VCaP (cell line): ENCODE measurements around the gene ANO6.

Source experiments
- H3K27ac ChIP-seq: fragments of 450-650 bp; 2 replicates; pipeline ENCODE4 v1.5.1; 2017
- TF ChIP-seq, protein P1 (sequence below): fragments of 450-650 bp; conservative IDR thresholded peaks from 2 replicates; pipeline ENCODE4 v1.5.1; 2017; ENCODE audit warnings: mild to moderate bottlenecking, moderate library complexity

ANO6 gene

GRCh38 chr12:45398552-45398951 is 182.7 kb downstream of the ANO6 start:
- TF ChIP-seq, protein P1, sequence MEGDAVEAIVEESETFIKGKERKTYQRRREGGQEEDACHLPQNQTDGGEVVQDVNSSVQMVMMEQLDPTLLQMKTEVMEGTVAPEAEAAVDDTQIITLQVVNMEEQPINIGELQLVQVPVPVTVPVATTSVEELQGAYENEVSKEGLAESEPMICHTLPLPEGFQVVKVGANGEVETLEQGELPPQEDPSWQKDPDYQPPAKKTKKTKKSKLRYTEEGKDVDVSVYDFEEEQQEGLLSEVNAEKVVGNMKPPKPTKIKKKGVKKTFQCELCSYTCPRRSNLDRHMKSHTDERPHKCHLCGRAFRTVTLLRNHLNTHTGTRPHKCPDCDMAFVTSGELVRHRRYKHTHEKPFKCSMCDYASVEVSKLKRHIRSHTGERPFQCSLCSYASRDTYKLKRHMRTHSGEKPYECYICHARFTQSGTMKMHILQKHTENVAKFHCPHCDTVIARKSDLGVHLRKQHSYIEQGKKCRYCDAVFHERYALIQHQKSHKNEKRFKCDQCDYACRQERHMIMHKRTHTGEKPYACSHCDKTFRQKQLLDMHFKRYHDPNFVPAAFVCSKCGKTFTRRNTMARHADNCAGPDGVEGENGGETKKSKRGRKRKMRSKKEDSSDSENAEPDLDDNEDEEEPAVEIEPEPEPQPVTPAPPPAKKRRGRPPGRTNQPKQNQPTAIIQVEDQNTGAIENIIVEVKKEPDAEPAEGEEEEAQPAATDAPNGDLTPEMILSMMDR, result no peak
- no peak overlapping the region for H3K27ac ChIP-seq

- peak overlapping the region; percentile 65 for H3K27ac ChIP-seq
- TF ChIP-seq, protein P1, result no peak
Observed at GRCh38 chr12:45400991-45401390, 185.1 kb downstream of the ANO6 start.

DNA sequence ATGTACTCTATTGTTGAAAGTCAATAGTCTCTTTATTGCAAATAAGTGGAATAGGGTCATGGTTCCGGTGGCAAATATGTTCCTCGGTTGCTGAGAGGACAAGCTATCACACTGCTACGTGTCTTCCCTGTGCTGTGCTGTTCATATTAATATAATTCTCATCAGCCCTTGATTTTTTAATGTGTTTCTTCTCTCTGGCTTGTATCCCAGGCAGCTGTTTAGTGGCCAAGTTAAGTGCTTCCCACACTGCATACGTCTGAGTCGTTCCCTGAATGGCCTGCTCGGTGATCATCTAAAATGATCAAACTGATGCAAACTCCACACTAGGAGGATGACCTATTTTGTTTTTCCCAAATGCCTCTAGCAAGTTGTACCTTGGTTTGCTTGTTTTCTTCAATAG is 186.4 kb downstream of the ANO6 start:
- peak overlapping the region; percentile 65 for H3K27ac ChIP-seq

GRCh38 chr12:45406988-45407850 is 191.3 kb downstream of the ANO6 start:
- no peak overlapping the region for H3K27ac ChIP-seq
- TF ChIP-seq, protein P1, result no peak

More for the DNA sequence above, 186.4 kb downstream of the ANO6 start:
- TF ChIP-seq, protein P1, result no peak

GRCh38 chr12:45407981-45408728 is 192.3 kb downstream of the ANO6 start:
- peak overlapping the region; percentile 38; the same call in 1 of the 2 replicates for H3K27ac ChIP-seq
- TF ChIP-seq, protein P1, result no peak

DNA sequence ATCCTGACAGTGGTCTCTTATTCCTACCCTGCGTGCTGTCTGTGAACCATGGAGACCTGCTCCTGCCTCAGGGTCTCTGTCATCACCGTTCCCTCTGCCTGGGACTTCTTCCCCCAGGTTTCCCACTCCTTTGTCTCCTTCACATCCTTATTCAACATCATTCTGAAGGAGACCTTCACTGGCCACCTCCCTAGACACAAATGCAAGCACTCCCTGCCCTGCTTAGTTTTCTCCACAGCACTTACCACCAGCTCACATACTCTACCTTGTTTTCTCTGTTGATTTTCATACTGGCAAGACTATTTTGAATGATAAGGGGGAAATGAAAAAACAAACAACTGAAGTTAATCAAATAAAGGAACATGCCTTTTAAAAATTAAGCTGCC is 192.8 kb downstream of the ANO6 start:
- peak overlapping the region; percentile 38 for H3K27ac ChIP-seq
- TF ChIP-seq, protein P1, result no peak

GRCh38 chr12:45409966-45410365 is 194.1 kb downstream of the ANO6 start:
- TF ChIP-seq, protein P1, result no peak
- H3K27ac ChIP-seq, result peak overlapping the region; percentile 38; the same call in 1 of the 2 replicates
